ENCODE measurements around the gene CMA1. TPM values are rescaled to one million over a fixed set of nuclear protein-coding genes. Genes with fewer than 3 reads are reported as not detected.

The CMA1 gene
- total and polyA plus RNA-seq, 2 experiments from 2014 or later: not detected

GRCh38 chr14:24504425-24504950 lies 3.6 kb downstream of the CMA1 start:
- no peaks in the 10 kb centered on the region for H3K36me3 Mint-ChIP-seq (ENCODE audit: low read depth)
- H4K20me1 ChIP-seq (replicated peaks; ENCODE audit: insufficient read depth): no peaks in the 10 kb centered on the region
- H3K4me3 ChIP-seq: no peak overlapping the region
- no peaks in the 10 kb centered on the region for H3K79me2 ChIP-seq (replicated peaks; ENCODE audit: insufficient read depth)
- H2AFZ ChIP-seq: no peak overlapping the region
- peaks cover 15% of the 10 kb centered on the region for H3K9me2 ChIP-seq (ENCODE audit: insufficient read depth)
- no peaks in the 10 kb centered on the region for H3K27me3 ChIP-seq (ENCODE audit: insufficient read depth)
- no peak for ATAC-seq
- no peak overlapping the region for H3K4me3 Mint-ChIP-seq
- H3F3A ChIP-seq (replicated peaks; ENCODE audit: low read depth): no peaks in the 10 kb centered on the region
- H3K27ac Mint-ChIP-seq: no peak overlapping the region
- 0 out of 2 replicates have a peak, but pooled peaks cover 5% of the 10 kb centered on the region for H3K4me1 ChIP-seq (ENCODE audit: insufficient read depth)
- H3K9me3 Mint-ChIP-seq: no peaks in the 10 kb centered on the region; the same call in 1 of the 3 replicates
- peaks cover 2% of the 10 kb centered on the region for H3K27me3 Mint-ChIP-seq (ENCODE audit: insufficient read depth, low read depth, poor library complexity)
- H3K4me1 Mint-ChIP-seq: peaks cover 3% of the 10 kb centered on the region
- no peaks in the 10 kb centered on the region for H3K36me3 ChIP-seq (ENCODE audit: insufficient read depth)
- TF ChIP-seq STAT1 (IDR thresholded peaks at IDR 0.05; ENCODE audit: unreplicated experiment) (no peak), EZH2phosphoT487 (IDR thresholded peaks at IDR 0.05; ENCODE audit: unreplicated experiment) (no peak), NANOG (IDR thresholded peaks at IDR 0.05; ENCODE audit: borderline replicate concordance) (no peak), JUNB (IDR thresholded peaks at IDR 0.05; ENCODE audit: unreplicated experiment) (no peak), POLR2AphosphoS5 (IDR thresholded peaks at IDR 0.05; ENCODE audit: low read depth) (no peak), EZH2 (IDR thresholded peaks at IDR 0.05; ENCODE audit: low read depth, unreplicated experiment) (no peak), ETS1 (IDR thresholded peaks at IDR 0.05) (no peak), ZNF114 (CRISPR knock-in tag; IDR thresholded peaks at IDR 0.05) (no peak), ZNF331 (CRISPR knock-in tag; IDR thresholded peaks at IDR 0.05; ENCODE audit: low read depth) (no peak), ZNF462 (CRISPR knock-in tag; IDR thresholded peaks at IDR 0.05) (no peak), CREB1 (CRISPR knock-in tag; IDR thresholded peaks at IDR 0.05; ENCODE audit: low read depth) (no peak)
- TF ChIP-seq, protein P1, sequence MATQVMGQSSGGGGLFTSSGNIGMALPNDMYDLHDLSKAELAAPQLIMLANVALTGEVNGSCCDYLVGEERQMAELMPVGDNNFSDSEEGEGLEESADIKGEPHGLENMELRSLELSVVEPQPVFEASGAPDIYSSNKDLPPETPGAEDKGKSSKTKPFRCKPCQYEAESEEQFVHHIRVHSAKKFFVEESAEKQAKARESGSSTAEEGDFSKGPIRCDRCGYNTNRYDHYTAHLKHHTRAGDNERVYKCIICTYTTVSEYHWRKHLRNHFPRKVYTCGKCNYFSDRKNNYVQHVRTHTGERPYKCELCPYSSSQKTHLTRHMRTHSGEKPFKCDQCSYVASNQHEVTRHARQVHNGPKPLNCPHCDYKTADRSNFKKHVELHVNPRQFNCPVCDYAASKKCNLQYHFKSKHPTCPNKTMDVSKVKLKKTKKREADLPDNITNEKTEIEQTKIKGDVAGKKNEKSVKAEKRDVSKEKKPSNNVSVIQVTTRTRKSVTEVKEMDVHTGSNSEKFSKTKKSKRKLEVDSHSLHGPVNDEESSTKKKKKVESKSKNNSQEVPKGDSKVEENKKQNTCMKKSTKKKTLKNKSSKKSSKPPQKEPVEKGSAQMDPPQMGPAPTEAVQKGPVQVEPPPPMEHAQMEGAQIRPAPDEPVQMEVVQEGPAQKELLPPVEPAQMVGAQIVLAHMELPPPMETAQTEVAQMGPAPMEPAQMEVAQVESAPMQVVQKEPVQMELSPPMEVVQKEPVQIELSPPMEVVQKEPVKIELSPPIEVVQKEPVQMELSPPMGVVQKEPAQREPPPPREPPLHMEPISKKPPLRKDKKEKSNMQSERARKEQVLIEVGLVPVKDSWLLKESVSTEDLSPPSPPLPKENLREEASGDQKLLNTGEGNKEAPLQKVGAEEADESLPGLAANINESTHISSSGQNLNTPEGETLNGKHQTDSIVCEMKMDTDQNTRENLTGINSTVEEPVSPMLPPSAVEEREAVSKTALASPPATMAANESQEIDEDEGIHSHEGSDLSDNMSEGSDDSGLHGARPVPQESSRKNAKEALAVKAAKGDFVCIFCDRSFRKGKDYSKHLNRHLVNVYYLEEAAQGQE (IDR thresholded peaks at IDR 0.05; ENCODE audit: unreplicated experiment): no peak
- TF ChIP-seq, protein P2, sequence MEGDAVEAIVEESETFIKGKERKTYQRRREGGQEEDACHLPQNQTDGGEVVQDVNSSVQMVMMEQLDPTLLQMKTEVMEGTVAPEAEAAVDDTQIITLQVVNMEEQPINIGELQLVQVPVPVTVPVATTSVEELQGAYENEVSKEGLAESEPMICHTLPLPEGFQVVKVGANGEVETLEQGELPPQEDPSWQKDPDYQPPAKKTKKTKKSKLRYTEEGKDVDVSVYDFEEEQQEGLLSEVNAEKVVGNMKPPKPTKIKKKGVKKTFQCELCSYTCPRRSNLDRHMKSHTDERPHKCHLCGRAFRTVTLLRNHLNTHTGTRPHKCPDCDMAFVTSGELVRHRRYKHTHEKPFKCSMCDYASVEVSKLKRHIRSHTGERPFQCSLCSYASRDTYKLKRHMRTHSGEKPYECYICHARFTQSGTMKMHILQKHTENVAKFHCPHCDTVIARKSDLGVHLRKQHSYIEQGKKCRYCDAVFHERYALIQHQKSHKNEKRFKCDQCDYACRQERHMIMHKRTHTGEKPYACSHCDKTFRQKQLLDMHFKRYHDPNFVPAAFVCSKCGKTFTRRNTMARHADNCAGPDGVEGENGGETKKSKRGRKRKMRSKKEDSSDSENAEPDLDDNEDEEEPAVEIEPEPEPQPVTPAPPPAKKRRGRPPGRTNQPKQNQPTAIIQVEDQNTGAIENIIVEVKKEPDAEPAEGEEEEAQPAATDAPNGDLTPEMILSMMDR (conservative IDR thresholded peaks at IDR 0.05; ENCODE audit: low read depth in 2 of 2): no peak
- H3K27ac ChIP-seq (ENCODE audit: low read depth): no peak overlapping the region
- no peak overlapping the region for H3K4me2 ChIP-seq
- no peak for DNase-seq (ENCODE audit: low spot score)

Data from GM23338 (cell line).